UCSD-AML1 (cell line): ENCODE data around the gene AKNA.

Experiments
- DNase-seq: peaks from one replicate; lab custom pipeline; 2025; ENCODE audit not compliant: unreplicated experiment; lab: John Stamatoyannopoulos, UW

Gene AKNA

GRCh38 chr9:114378016-114378415 is 9.8 kb downstream of the AKNA start:
- no peak for DNase-seq

- DNase-seq, result no peak
These were observed 11.0 kb downstream of the AKNA start for GRCh38 chr9:114376586-114377445.

DNA sequence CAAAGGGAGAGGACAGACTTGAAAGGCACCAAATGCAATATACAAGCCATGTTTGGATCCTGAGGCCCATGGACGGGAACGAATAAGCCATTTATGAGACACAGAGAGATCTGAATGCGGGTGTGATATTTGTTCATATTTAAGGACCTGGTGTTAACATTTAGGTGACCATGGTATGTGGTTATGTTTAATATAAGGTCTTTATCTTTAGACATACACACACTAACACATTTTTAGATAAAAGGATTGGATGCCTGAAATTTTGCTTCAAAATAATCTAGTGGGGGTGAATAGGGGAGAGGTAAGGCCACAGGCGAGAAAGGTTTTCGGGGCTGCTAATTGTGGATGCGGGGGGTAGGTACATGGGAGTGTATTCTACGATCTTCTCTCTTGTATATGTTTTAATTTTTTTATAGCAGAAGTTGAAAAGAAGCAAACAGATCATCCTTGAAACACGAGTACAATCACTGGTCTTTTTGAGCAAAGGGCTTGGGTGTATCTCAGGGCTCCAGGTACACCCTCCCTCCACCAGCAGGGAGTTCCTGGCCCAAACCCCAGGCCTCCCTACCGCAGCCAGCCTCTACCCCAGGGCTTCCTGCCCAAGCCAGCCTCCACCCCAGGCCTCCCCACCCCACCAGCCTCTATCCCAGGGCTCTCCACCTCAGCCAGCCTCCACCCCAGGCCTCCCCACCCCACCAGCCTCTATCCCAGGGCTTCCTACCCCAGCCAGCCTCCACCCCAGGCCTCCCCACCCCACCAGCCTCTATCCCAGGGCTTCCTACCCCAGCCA is 12.2 kb downstream of the AKNA start:
- no peak for DNase-seq

- no peak for DNase-seq
These were observed 12.8 kb downstream of the AKNA start for GRCh38 chr9:114374936-114375335.

DNA sequence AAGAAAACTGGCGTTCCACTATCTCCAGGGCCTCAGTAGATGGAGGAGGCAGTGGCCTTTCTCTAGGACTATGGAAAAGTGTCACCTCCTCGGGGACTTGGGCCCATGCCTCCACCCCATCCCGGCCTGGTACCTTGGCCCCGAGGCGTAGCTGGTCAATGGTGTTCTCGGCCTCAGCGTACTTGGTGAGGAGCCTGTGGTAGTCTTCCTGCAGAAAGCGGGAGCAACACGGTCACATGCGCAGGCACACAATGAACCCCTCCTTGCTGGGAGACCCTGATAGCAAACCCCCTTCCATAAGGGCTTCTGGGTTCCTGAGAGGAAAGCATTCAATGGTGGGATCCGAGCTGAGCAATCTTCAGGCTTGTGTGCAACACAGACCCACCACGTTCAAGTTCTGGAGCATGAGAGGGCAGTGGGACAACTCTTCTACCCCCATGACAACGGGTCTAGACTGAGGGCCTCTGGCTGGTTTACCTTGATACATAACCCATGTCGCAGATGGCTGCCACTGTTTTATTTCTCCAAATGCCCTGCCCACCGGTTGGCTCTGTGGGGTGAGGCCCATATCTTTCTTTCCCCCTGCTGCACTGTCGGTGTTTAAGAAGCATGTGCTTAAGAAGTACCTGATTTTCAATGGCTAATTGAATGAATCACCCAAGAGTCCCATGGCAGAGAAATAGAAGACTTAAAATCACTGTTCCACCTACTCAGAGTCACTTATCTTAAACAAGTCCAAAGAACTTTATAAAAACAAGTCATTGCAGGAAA is 13.6 kb downstream of the AKNA start:
- no peak for DNase-seq

GRCh38 chr9:114372921-114373448 is 14.8 kb downstream of the AKNA start:
- DNase-seq, result peak; percentile 93

- peak; percentile 72 for DNase-seq
These were observed 15.5 kb downstream of the AKNA start for GRCh38 chr9:114371973-114372917.

DNA sequence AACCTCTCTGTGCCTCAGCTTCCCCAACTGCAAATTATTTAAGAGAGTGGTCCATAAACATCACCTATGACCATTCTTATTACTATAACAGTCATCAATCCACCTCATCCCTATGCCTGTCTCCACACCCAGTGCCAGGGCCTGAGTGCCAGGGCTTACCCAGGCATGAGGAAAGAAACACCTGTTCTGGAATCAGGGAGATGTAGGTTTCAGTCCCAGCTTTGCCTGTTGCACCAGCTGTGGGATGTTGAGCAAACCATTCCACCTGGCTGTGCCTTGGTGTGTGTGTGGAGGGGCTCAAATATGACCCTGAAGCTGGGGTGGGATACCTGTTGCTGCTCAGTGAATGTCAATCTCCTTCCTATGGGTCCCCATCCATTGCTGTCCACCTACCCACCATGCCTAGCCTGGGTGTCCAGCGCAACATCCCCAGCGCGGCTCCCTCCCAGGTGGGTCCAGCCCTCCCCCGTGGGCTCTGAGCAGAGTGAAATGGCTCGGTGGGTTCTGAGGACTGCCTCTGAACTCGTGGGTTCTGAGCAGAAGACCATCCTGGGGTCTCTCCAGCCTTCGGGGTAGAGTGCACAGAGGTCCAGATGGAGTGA is 16.3 kb downstream of the AKNA start:
- no peak for DNase-seq

DNA sequence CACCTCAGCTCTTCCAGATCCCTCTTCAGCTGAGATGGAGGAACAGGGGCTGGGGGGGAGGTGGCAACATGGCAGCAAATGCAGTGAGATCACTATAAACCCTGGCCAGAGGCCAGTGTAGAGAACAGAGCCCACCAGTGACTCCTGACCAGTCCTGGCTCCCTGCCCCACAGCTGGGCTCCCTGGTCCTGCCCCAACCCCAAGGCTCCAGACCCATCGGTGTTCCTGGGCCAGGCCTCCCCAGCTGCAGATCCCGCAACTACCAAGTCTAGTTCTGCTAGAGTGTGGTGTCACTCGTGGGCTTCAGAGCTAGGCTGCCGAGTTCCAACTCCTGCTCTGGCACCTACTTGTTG is 16.8 kb downstream of the AKNA start:
- no peak for DNase-seq

- DNase-seq, result no peak
These were observed 17.4 kb downstream of the AKNA start for GRCh38 chr9:114370251-114370967.

DNA sequence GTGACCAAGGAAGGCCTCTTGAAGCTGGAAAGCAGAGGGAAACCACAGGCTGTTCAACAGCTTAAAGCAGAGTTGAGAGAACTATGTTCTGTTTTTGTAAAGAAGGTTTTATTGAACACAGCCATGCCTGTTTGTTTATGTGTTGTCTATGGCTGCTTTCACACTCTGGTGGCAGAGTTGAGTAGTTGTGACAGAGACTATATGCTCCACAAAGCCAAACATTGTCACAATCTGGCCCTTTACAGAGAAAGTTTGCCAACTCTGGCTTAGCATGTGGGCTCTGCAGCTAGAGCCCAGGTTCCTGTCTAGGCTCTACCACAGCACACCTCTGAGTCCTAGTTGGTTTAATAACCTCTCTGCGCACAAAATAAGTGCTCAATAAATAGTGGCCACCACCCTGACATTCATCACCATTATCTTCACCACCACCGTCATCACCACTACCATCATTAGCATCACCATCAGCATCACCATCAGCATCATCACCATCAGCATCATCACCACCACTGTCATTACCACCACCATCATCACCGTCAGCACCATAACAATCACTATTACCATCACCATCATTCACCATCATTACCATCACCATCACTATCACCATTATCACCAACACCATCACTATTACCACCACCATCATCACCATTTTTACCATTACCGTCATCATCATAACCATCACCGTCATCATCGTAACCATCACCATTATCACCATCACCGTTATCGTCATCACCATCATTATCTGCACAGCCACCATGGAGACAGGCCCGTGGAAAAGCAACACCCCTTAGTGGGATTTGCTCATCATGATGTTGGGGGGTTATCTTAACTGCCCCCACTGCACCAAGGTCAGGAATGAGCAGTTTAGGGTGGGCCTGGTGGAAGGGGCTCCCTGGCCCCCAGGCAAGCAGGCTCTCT is 18.3 kb downstream of the AKNA start:
- no peak for DNase-seq

DNA sequence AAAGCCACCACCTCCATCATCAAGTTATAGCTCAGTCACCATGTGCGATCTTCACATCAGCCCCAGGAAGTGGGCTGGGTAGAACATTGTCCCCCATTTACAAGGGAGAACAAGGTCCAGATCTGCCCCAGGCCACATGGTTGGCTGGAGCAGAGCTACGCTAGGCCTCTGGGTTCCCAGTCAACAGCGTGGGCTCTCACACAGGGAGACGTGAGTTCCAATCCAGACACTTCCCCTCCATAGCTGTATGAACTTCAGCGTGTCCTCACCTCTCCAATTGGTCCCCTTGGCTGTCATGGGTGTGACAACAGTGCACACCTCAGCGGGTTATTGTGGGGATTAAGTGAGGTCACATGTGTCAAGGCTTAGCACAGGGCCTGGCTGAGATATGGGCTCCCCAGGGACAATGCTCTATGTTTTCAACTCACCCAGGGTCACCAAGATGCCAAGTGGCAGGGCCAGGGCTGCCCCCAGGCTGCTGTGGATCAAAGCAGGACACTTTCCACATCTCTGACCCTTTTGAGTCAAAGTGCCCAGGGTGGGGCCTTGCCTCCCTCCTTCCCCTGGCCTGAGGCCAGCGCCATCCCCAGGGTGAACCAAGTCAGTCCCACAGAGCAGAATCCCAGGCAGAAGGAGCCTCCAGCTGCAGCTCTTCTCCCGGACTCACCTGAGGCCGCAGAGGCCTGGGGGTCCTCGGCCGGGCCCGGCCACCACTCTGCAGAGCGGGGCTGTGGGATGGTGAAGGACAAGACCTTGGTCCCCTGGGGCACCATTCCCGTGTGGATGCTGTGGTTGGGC is 19.8 kb downstream of the AKNA start:
- DNase-seq, result no peak

- no peak for DNase-seq
These were observed 20.4 kb downstream of the AKNA start for GRCh38 chr9:114367366-114367765.

DNA sequence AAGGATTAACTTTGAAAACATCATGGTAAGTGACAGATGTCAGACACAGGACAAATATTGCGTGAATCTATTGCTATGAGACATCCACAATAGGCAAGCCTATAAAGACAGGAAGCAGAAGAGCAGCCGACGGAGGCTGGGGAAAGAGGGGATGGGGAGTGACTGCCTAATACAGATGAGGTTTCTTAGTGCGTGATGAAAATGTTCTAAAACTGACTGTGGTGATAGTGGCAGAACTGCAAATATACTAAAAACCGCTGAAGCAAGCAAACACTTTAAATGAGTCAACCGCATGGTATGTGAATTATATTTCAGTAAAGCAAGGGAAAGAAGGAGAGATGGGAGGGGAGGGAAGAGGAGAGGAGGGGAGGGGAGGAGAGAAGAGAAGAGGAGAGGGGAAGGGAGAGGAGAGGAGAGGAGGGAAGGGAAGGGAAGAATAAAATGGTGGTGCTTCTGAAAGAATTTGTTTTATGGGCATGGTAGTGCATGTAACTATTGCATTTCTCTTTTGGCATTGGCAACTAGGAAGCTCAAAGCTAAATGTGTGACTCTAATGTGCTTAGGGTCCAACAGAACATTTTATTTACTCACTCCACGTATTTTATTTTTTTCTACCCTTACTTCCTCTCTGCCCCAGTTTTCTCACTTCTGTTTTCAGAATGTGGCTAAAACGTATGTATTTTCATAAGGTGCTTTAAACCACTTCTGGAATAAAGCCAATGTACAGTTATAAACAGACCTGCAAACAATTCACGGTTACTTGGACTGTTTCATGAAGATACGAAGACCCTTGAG is 21.3 kb downstream of the AKNA start:
- no peak for DNase-seq

DNA sequence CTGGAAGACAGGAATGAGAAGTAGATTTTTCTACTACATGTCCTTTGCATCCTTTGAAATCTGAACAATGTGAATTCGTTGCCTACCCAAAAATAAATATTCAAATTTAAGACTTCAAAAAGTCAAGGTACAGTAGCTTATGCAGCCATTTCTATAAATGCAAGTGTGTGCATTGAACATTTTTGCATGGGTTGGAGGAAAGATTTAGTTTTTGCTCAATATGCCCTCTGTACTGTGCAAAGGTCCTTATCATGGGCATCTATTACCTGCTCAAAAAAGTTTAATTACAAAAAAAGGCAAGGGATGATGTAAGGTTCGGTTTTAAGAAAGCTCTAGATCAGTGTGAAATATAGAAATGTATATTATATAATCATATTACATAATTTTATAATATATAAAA is 22.6 kb downstream of the AKNA start:
- no peak for DNase-seq
